ENCODE results near the gene WFDC13. TPM values are rescaled to one million over a fixed set of nuclear protein-coding genes. Genes with fewer than 3 reads are reported as not detected.
"Not testable (repeated sequence)": the region's sequence is repeated elsewhere in the genome, so short reads cannot be mapped to it uniquely, and the experiment has no call there.

The WFDC13 gene, protein sequence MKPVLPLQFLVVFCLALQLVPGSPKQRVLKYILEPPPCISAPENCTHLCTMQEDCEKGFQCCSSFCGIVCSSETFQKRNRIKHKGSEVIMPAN
- under 1 TPM in 1 of 2 donors, not detected in 1; 0.17 TPM for total RNA-seq
- polyA plus RNA-seq, result under 1 TPM; 0.03 to 0.10 TPM
- long read RNA-seq, donor 1, result 0 reads
- long read RNA-seq, donor 2, result 0 reads
- long read RNA-seq, donor 3, result 0 reads
- long read RNA-seq, donor 4, result 0 reads
- long read RNA-seq, donor 5, result 0 reads

DNA sequence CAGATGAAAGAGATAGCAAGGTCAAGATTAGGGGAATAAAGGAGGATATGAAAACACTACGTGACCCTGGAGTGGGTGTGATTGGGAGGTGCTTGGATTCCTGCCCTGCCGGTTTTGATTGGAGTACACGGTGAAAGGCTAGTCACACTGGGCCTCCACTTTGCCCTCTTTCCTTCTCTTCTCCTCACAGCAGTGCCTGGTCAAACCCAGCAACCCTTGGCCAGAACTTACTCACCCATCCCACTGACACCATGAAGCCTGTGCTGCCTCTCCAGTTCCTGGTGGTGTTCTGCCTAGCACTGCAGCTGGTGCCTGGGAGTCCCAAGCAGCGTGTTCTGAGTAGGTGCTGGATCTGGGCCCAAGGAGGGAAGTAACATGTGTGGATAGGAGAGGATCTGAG lies at the start of gene WFDC13:
Gene WFDC13, plus strand, starts transcription at position 166 of the 400 bp plus-strand sequence. Its CDS starts 86 bp downstream, at position 252.
- no peaks in the 10 kb centered on the region for H3K27me3 ChIP-seq (ENCODE audit: control insufficient read depth in 3 of 3, insufficient read depth in 3 of 3, low read length in 2 of 3)
- DNase-seq (no peak), ATAC-seq (ENCODE audit: insufficient read depth, low FRiP score) (no peak)
- TF ChIP-seq, protein P1, sequence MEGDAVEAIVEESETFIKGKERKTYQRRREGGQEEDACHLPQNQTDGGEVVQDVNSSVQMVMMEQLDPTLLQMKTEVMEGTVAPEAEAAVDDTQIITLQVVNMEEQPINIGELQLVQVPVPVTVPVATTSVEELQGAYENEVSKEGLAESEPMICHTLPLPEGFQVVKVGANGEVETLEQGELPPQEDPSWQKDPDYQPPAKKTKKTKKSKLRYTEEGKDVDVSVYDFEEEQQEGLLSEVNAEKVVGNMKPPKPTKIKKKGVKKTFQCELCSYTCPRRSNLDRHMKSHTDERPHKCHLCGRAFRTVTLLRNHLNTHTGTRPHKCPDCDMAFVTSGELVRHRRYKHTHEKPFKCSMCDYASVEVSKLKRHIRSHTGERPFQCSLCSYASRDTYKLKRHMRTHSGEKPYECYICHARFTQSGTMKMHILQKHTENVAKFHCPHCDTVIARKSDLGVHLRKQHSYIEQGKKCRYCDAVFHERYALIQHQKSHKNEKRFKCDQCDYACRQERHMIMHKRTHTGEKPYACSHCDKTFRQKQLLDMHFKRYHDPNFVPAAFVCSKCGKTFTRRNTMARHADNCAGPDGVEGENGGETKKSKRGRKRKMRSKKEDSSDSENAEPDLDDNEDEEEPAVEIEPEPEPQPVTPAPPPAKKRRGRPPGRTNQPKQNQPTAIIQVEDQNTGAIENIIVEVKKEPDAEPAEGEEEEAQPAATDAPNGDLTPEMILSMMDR (IDR thresholded peaks at IDR 0.05; ENCODE audit: control extremely low read depth, extremely low read depth), result no peak
- peaks cover 0 to 2% (median 0%) of the 10 kb centered on the region in 5 donors for H3K4me1 ChIP-seq (ENCODE audit: control insufficient read depth in 5 of 5, insufficient read depth in 5 of 5, low read length in 5 of 5)
- no peaks in the 10 kb centered on the region for H3K36me3 ChIP-seq (ENCODE audit: control insufficient read depth in 4 of 4, insufficient read depth in 4 of 4, low read length in 4 of 4)
- H3K4me3 ChIP-seq, result no peak within 1 kb of the TSS
- no peak within 1 kb of the TSS for H3K27ac ChIP-seq (ENCODE audit: low read depth in 1 of 2, low read length in 1 of 2)
- no peak within 1 kb of the TSS for H3K9ac ChIP-seq (ENCODE audit: insufficient read depth in 1 of 2, low read length in 2 of 2)
- 74 to 81% methylated on average over 4 of the region's 4 CpGs for WGBS, 2 donors
- peaks cover 0 to 2% (median 0%) of the 10 kb centered on the region in 4 donors for H3K9me3 ChIP-seq (ENCODE audit: control insufficient read depth in 4 of 4, insufficient read depth in 3 of 4, low read length in 3 of 4)

DNA sequence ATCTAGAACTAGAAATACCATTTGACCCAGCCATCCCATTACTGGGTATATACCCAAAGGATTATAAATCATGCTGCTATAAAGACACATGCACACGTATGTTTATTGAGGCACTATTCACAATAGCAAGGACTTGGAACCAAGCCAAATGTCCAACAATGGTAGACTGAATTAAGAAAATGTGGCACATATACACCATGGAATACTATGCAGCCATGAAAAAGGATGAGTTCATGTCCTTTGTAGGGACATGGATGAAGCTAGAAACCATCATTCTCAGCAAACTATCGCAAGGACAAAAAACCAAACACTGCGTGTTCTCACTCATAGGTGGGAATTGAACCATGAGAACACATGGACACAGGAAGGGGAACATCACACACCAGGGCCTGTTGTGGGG lies 44.8 kb upstream of the WFDC13 start:
- H3K36me3 ChIP-seq (ENCODE audit: control insufficient read depth in 4 of 4, insufficient read depth in 4 of 4, low read length in 4 of 4); H3K9me3 ChIP-seq (ENCODE audit: control insufficient read depth in 4 of 4, insufficient read depth in 3 of 4, low read length in 3 of 4); H3K27ac ChIP-seq (ENCODE audit: low read depth in 1 of 2, low read length in 1 of 2); DNase-seq; H3K9ac ChIP-seq (ENCODE audit: insufficient read depth in 1 of 2, low read length in 2 of 2); ATAC-seq (ENCODE audit: insufficient read depth, low FRiP score); H3K27me3 ChIP-seq (ENCODE audit: control insufficient read depth in 3 of 3, insufficient read depth in 3 of 3, low read length in 2 of 3); H3K4me1 ChIP-seq (ENCODE audit: control insufficient read depth in 5 of 5, insufficient read depth in 5 of 5, low read length in 5 of 5); H3K4me3 ChIP-seq: not testable (repeated sequence)
- WGBS, 2 donors, result 86 to 95% methylated on average over 3 of the region's 3 CpGs

DNA sequence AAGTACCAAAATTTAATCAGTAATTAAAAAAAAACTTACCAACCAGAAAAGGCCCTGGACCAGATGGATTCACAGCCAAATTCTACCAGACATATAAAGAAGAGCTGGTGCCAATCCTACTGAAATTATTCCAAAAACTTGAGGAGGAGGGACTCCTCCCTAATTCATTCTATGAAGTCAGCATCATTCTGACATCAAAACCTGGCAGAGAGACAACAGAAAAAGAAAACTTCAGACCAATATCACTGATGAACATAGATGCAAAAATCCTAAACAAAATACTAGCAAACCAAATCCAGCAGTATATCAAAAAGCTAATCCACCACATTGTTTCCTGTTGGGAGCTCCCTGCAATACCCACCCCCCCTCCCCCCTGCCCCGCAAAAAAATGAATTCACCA lies 31.7 kb upstream of the WFDC13 start, which contains the start of gene WFDC11:
Gene WFDC11, minus strand, starts transcription at position 101 of the 400 bp plus-strand sequence. CDS start 19,639 bp downstream, outside the sequence.
- H3K4me3 ChIP-seq, result no peak within 1 kb of the TSS
- DNase-seq (no peak), ATAC-seq (ENCODE audit: insufficient read depth, low FRiP score) (no peak)
- WGBS, 2 donors, result 79 to 86% methylated on average over 1 of the region's 1 CpG
- no peaks in the 10 kb centered on the region for H3K9me3 ChIP-seq (ENCODE audit: control insufficient read depth in 4 of 4, insufficient read depth in 3 of 4, low read length in 3 of 4)
- H3K9ac ChIP-seq (ENCODE audit: insufficient read depth in 1 of 2, low read length in 2 of 2), result no peak within 1 kb of the TSS
- H3K36me3 ChIP-seq (ENCODE audit: control insufficient read depth in 4 of 4, insufficient read depth in 4 of 4, low read length in 4 of 4), result no peaks in the 10 kb centered on the region
- H3K27ac ChIP-seq (ENCODE audit: low read depth in 1 of 2, low read length in 1 of 2), result no peak within 1 kb of the TSS
- TF ChIP-seq, protein P1 (IDR thresholded peaks at IDR 0.05; ENCODE audit: control extremely low read depth, extremely low read depth), result no peak
- no peaks in the 10 kb centered on the region for H3K27me3 ChIP-seq (ENCODE audit: control insufficient read depth in 3 of 3, insufficient read depth in 3 of 3, low read length in 2 of 3)
- no peaks in the 10 kb centered on the region for H3K4me1 ChIP-seq (ENCODE audit: control insufficient read depth in 5 of 5, insufficient read depth in 5 of 5, low read length in 5 of 5)

DNA sequence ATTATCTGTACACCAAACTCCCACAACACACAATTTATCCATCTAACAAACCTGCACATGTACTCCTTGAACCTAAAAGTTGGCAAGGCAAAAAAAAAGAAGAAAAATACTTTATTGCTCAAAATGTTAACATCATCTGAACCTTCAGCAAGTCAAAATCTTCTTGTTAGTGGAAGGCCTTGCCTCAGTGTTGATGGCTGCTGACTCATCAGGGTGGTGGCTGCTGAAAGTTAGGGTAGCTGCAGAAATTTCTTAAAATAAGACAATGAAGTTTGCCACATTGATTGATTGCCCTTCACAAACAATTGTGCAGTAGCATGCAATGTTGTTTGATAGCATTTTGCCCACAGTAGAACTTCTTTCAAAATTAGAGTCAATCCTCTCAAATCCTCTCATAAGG lies 29.1 kb upstream of the WFDC13 start:
- Histone ChIP-seq H3K27me3 (ENCODE audit: control insufficient read depth in 3 of 3, insufficient read depth in 3 of 3, low read length in 2 of 3) (no peaks in the 10 kb centered on the region), H3K36me3 (ENCODE audit: control insufficient read depth in 4 of 4, insufficient read depth in 4 of 4, low read length in 4 of 4) (no peaks in the 10 kb centered on the region), H3K4me1 (ENCODE audit: control insufficient read depth in 5 of 5, insufficient read depth in 5 of 5, low read length in 5 of 5) (no peaks in the 10 kb centered on the region), H3K4me3 (no peak overlapping the region), H3K9me3 (ENCODE audit: control insufficient read depth in 4 of 4, insufficient read depth in 3 of 4, low read length in 3 of 4) (no peaks in the 10 kb centered on the region), H3K27ac (ENCODE audit: low read depth in 1 of 2, low read length in 1 of 2) (no peak overlapping the region), H3K9ac (ENCODE audit: insufficient read depth in 1 of 2, low read length in 2 of 2) (no peak overlapping the region)
- ATAC-seq (ENCODE audit: insufficient read depth, low FRiP score) (no peak), DNase-seq (no peak)
- TF ChIP-seq, protein P1 (IDR thresholded peaks at IDR 0.05; ENCODE audit: control extremely low read depth, extremely low read depth), result no peak

Measured in lung (tissue), 16 donors.